GM18858 (cell line): ENCODE measurements around the gene P2RY14.

ENCODE experiments used
- ATAC-seq: cut with Tn5 transposase; IDR thresholded peaks from one replicate; pipeline ENCODE4 v1.9.1; 2021; ENCODE audit not compliant: unreplicated experiment

Gene P2RY14

DNA sequence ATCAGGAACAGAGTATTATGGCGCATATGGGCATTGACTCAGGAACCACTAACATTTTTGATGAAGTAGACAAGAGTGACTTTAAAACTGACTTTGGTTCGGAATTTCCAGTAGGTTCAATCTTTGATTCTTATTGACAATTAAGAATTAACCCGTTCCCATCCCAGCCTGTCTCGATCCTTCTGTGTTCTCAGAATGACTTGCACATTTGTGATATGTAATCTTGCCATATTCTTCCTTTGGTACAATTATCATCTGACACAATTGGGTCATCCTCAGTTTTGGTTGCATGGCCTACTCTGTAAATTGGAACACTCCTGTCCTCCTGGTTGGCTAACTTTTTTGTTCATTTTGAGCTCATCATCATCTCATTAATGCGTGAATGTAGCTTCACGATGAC is 85.8 kb downstream of the P2RY14 start:
- ATAC-seq: no peak

DNA sequence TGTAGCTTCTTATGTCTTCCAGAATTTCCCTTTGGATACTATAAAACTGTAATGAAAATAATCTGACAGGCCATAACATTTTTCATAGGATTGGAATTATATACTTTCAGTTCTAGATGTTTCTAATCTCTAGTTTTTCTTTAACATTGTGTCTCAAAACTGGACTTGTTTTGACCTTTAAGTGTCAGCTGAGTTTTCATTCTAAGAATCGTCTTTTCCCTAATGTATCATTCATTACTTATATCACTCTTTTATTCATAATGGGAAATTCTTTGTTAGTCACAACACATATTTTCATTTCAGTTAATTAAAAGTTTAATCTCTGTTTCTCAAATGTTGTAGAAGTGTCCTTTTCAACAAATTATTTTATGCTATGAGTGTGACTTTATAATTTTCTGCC is 87.2 kb downstream of the P2RY14 start:
- ATAC-seq: no peak

DNA sequence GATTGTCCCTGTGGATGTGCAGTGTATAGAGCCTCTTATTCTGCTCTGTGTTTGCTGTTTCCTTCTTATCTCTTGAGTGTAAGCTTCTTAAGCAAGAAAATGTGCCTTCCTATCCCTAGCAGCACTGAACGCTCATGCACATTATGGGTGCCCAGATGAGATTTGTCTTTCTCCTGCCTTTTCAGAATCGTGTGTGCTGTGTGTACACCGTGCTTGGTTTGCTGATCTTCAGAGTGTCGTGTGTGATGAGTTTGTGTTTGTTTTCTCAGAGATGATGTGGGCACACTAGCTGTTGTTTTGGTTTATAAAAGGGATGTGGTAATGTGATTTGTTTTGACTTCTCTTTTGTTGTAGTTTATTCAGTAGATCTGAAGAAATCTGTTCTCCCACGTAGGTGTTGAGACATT is 95.1 kb downstream of the P2RY14 start:
- ATAC-seq: no peak

DNA sequence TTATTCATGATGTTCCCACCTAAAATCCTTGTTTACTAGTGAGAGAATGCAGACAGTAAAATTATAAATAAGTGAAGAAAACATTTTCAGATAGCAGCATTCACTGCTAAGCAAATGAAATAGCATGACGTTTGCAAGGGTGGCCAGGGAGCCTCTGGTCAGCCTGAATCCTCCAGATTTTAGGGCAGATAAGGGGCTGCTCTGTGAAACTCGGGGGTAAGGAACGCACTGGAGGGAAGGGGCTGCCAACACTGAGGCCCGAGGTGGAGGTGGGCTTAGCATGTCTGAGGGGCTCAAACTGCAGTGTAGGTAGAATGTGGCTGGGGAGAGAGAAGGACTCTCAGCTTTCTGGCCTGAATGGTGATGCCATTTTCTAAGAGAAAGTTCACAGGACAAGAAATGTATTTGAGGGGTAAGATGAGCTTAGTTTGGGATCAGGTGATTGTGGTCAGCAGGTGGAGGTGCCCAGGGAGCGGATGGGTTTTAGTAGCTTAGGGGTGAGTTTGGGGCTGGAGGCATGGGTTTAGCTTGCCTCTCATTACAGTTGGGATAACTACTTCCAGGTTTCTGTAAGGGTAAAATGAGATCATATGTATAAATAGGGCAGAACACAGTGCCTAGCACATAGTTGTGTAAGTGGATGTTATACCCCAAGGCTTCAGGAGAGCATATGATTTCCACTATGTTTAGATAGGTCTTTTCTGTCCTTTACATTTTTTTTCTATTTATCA is 95.8 kb downstream of the P2RY14 start:
- no peak for ATAC-seq

DNA sequence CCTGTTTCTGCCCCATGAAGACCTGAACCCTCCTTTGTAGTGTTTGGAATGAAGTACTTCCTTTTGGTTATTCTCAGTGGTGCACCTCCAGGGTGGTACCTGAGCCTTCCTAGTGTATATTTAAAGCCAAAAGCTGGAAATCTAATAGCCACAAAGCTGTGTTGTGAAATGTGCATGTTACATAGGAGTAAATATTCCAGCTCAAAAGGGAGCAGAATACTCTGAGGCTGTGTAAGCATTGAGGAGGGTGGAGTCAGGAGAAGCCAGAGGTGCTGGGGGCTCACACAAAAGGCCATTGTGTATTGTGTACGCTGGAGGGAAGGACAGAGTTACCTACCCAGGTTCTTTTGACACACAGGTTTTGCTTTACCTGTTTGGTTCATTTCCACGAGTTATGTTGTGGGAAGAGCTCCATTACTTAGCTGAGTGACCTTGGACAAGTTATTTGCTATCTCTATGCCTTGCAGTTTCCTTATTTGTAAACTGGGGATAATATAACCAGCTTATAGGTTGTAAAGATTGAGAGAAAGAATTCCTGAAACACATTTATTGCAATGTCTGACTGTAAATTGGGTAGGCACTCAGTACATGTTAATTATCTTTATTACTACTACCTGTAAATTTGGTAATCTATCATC is 100.0 kb downstream of the P2RY14 start:
- no peak for ATAC-seq

- no peak for ATAC-seq
Observed at GRCh38 chr3:151175952-151176351, 102.4 kb downstream of the P2RY14 start.

GRCh38 chr3:151174351-151174750 is 104.0 kb downstream of the P2RY14 start:
- ATAC-seq: no peak

DNA sequence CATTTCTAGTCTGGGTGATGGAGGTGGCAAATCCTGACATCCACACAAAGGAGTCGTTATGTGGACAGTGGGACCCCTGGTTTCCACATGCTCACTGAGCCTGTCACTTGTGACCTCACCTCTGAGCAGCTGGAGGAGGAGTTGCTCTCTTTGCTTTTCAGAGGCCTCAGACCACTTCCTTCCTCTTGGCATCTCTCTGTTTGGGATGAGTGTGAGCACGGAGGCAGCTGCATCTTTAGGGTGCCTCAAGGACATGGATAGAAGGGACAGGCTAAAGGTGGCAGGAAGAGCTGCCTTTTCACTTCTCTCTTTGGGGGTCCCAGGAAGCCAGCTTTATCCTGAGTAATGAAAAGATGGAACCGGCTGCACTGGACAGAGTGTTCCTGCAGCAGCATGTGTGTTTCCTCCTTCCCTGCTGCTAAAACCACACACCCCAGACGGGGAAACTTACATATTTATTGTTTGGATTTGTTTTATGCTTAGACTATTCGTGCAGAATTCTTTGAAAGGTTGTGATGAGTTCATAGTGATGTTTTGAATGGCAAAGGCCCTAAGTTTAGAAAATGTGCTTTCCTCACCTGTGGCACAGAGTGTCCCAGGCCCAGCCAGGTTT is 107.1 kb downstream of the P2RY14 start:
- peak; percentile 46 for ATAC-seq

GRCh38 chr3:151169948-151170679 is 108.2 kb downstream of the P2RY14 start:
- ATAC-seq: peak; percentile 32

DNA sequence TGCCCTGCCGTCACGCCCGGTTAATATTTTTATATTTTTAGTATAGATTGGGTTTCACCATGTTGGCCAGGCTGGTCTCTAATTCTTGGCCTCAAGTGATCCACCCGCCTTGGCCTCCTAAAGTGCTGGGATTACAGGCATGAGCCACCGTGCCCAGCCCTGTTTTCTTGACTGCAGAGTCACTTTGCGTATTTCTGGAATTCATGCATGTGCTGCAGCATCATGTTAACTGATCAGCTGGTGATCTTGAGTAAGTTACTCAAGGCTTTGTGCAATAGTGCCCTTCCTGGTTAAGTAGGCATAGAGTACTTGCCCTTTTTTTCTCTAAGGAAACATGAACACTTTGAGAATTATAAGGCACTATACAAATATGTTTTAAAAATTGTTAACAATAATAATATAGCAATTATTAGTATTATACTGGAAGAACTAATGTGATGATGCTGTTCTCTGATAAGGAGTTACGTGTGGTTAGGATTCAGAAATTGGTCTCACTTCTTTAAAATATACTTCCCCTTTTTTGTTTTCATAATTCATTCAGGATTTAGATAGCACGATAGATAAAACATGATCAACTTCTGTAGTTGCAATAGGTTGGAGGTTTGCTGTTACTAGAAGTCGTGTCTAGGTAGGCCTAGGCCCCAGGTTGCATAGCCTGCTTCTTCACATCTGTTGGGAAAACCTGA is 108.9 kb downstream of the P2RY14 start:
- ATAC-seq: peak; percentile 42

DNA sequence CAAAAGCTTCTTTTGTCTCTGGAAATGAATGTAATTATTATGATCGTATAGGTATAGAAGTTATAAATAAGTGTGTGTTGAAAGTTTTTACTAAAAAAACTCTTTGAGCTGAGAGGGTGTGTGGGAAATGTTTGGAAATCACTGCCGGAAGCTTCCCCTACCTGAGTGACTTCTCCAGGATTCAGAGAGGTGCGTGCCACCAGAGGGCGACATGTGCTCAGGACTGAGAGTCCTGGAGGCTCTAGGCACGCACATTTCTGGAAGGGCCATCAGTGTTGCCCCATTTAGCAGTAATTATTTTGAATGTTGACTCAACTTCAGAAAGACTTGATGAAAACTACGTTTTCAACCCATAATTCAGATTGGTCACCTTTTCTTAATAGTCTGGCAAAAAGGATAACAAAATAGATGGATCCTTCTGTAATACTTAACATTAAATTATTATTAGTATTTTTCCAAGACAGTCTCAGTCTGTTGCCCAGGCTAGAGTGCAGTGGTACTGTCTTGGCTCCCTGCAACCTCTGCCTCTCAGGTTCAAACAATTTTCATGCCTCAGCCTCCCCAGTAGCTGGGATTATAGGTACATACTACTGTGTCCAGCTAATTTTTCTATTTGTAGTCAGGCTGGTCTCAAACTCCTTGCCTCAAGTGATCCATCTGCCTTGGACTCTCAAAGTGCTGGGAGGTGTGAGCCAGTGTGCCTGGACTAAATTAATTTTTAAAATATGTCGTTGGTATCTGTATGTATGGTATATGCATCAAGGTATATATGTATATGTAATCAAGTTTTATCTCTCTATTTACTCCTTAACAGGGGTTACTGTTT is 109.9 kb downstream of the P2RY14 start:
- no peak for ATAC-seq

DNA sequence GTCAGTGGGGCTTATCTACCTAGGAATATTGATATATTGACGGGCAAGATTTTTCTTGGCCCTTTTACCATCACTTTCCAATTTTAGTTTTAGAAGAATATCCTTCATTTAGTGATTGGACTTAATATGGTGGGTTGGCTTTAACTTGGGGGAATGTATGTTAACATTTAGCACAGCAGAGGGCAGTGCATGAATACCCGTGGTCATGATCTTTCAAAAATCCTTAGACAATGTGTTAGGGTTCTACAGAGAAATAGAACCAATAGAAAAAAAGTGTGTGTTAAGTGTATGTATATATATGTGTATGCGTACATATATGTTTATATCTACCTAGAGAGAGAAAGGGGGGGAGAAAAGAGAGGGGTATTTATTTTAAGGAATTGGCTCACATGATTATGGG is 112.2 kb downstream of the P2RY14 start:
- no peak for ATAC-seq

DNA sequence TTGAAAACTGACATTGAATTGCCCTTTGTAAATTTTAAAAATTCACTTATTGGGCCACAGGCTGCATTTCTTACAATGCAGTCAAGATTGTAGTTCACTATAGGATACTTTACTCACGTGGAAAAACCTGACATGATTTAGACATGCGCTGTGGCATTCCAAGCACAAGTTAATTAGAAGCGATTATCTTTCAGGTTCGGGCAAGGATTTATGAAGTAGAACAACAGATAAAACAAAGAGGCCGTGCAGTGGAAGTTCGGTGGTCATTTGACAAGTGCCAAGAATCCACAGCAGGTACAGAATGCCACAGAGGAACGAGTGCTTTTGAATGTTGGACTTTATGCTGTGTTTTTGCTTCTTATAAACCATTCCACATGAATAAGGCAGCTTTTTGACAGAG is 113.1 kb downstream of the P2RY14 start:
- no peak for ATAC-seq
